Measurements from ENCODE around the gene TMEM129.

- TF ChIP-seq EZH2 (IDR thresholded peaks at IDR 0.05; ENCODE audit: borderline replicate concordance, low read length), result no peak
- TF ChIP-seq CTCF (IDR thresholded peaks at IDR 0.05; ENCODE audit: low read length), result no peak
These were observed 4.4 kb upstream of the TMEM129 start for GRCh38 chr4:1725521-1725920.

All from OCI-LY1 (cell line).